ENCODE results near the gene SSUH2. TPM values are rescaled to one million over a fixed set of nuclear protein-coding genes. Genes with fewer than 3 reads are reported as not detected.
A peak's percentile ranks its signal among the peaks of the same experiment; 100 is the strongest.

The SSUH2 gene
- total and polyA plus RNA-seq, 9 of the 15 experiments (the other 6 are each of a cell fraction or from before 2014, with no cell fraction given): 0.04 to 0.17 (median 0.04) TPM; not detected in 6

GRCh38 chr3:8643693-8644365, 769 bp downstream of the SSUH2 start (continued):
- TF ChIP-seq RNF219 (CRISPR knock-in tag; IDR thresholded peaks at IDR 0.05): no peak

DNA sequence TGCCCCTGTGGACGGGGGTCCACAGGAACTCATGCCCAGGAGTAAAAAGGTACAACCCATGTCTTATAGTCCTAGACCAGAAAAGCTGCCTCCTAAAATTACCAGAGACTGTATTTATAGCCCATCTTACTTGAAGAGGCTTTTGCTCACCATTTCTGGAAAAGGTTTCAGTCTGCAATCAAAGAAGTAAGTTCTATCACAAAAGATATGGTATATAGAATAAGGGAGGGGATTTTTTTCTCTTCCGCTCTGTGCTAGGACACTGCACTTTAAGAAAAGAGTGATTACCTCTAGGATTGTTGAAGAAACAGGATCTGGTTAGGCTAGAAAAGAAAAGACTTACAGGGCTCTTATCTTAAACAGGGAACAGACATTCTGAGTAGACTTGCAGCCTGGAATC, 2.6 kb downstream of the SSUH2 start:
- no peaks in the 10 kb centered on the region; the same call in 1 of the 2 replicates for H3K9me3 ChIP-seq (replicated peaks; ENCODE audit: control insufficient read depth, insufficient read depth, low read depth, low read length)
- 0% methylated on average over 2 of the region's 2 CpGs for WGBS (ENCODE audit: insufficient coverage, low coverage, missing lambda C conversion rate)
- no peak overlapping the region for H3K27ac ChIP-seq (ENCODE audit: extremely low read depth, low read depth, low read length)
- no peak overlapping the region for H2AFZ ChIP-seq (ENCODE audit: low read depth, low read length)
- intact Hi-C loops (cut with micrococcal nuclease) (no loop called here), in situ Hi-C loops (cut with MboI) (no loop called here)
- no peak for FAIRE-seq
- no peak overlapping the region for H3K4me3 ChIP-seq
- no peak overlapping the region for H3K4me2 ChIP-seq (ENCODE audit: insufficient read depth, low read length)
- H3K9ac ChIP-seq (ENCODE audit: insufficient read depth in 1 of 2, low read depth in 2 of 2, low read length in 2 of 2): no peak overlapping the region
- ATAC-seq: no peak
- BruUV-seq (replicated peaks): no TSS peak
- no peaks in the 10 kb centered on the region for H3K79me2 ChIP-seq (ENCODE audit: control insufficient read depth, insufficient read depth, low read length)
- ChIA-PET POLR2A (interaction anchor here (1.2 kb wide), 1 partner anchor 17 kb away, joined by 3 read pairs; no protein-coding TSS in a partner anchor), CTCF (ENCODE audit: low intra/inter-chr PET ratio) (no interaction called here)
- no peaks in the 10 kb centered on the region for H3K4me1 ChIP-seq (replicated peaks in 1 of 2; ENCODE audit: control insufficient read depth in 2 of 2, insufficient read depth in 2 of 2, low read length in 2 of 2)
- H4K20me1 ChIP-seq (replicated peaks; ENCODE audit: control insufficient read depth, insufficient read depth, low read length): no peaks in the 10 kb centered on the region
- no peaks in the 10 kb centered on the region for H3K36me3 ChIP-seq (ENCODE audit: control insufficient read depth, insufficient read depth, low read length)
- DNase-seq (ENCODE audit: extremely low read depth in 1 of 4, low spot score in 3 of 4): no peak
- TF ChIP-seq RBM25 (IDR thresholded peaks at IDR 0.05; ENCODE audit: low read depth, low read length, severe bottlenecking): peak; percentile 51
- TF ChIP-seq KAT8 (IDR thresholded peaks at IDR 0.05; ENCODE audit: low read depth): no peak
- H3K9me1 ChIP-seq (ENCODE audit: control insufficient read depth, insufficient read depth, low read length): no peaks in the 10 kb centered on the region
- H3K27me3 ChIP-seq (ENCODE audit: control insufficient read depth in 2 of 2, insufficient read depth in 2 of 2, low read length in 2 of 2): peaks cover 20 to 43% of the 10 kb centered on the region in 2 experiments

Data from K562 (cell line).